Keratinocyte (primary cell): ENCODE results near the gene APBB2. TPM values are rescaled to one million over a fixed set of nuclear protein-coding genes. Genes with fewer than 3 reads are reported as not detected.
A peak's percentile ranks its signal among the peaks of the same experiment; 100 is the strongest.
"Not testable (repeated sequence)": the region's sequence is repeated elsewhere in the genome, so short reads cannot be mapped to it uniquely, and the experiment has no call there.

Experiments used
- DNase-seq: peaks from one replicate; pipeline ENCODE4 v3.0.0-alpha.2; 2011; ENCODE audit warnings: low read depth, missing footprints, low spot score
- FAIRE-seq: peaks from 2 replicates; lab custom pipeline; 2011; peaks lifted over from hg19 to GRCh38; lab: Jason Lieb, UNC
- H2AFZ ChIP-seq: 2 replicates; pipeline ENCODE4 v1.6.0; 2012; ENCODE audit warnings: low read length, control low read depth, inconsistent platforms; ENCODE audit not compliant: control insufficient read depth
- H3K27ac ChIP-seq: 2 replicates; pipeline ENCODE4 v1.5.1; 2011; ENCODE audit warnings: low read length; ENCODE audit not compliant: control insufficient read depth, insufficient read depth
- H3K27me3 ChIP-seq: 3 replicates; pipeline ENCODE4 v1.6.0; 2011; ENCODE audit warnings: low read length; ENCODE audit not compliant: control insufficient read depth, insufficient read depth; ENCODE audit errors: extremely low read depth
- H3K36me3 ChIP-seq, 2 experiments: 2 replicates in 1 of 2; 3 replicates in 1 of 2; pipeline ENCODE4 v1.5.1; 2011; ENCODE audit warnings: low read length in 2 of 2, mild to moderate bottlenecking in 1 of 2; ENCODE audit not compliant: control insufficient read depth in 2 of 2, insufficient read depth in 2 of 2; ENCODE audit errors: extremely low read depth in 1 of 2
- H3K4me1 ChIP-seq: 3 replicates; pipeline ENCODE4 v1.5.1; 2011; ENCODE audit warnings: low read length; ENCODE audit not compliant: control insufficient read depth, insufficient read depth; ENCODE audit errors: extremely low read depth
- H3K4me2 ChIP-seq: 3 replicates; pipeline ENCODE4 v1.6.0; 2011; ENCODE audit warnings: low read depth, low read length; ENCODE audit not compliant: control insufficient read depth, insufficient read depth; ENCODE audit errors: extremely low read depth
- H3K4me3 ChIP-seq, 3 experiments: fragments of 200-600 bp in 1 of 3; sonication (generic) in 1 of 3; 2 replicates in 2 of 3; 3 replicates in 1 of 3; pipeline ENCODE4 v1.5.1; 2011 to 2016; ENCODE audit warnings: low read length in 3 of 3, mild to moderate bottlenecking in 3 of 3, control low read depth in 2 of 3, inconsistent platforms in 1 of 3, low read depth in 1 of 3, mixed read lengths in 1 of 3, mixed run types in 1 of 3, moderate library complexity in 1 of 3; ENCODE audit not compliant: control insufficient read depth in 2 of 3, insufficient read depth in 2 of 3; ENCODE audit errors: extremely low read depth in 1 of 3
- H3K79me2 ChIP-seq: 2 replicates; pipeline ENCODE4 v1.6.0; 2012; ENCODE audit warnings: low read length; ENCODE audit not compliant: control insufficient read depth, insufficient read depth
- H3K9ac ChIP-seq: 3 replicates; pipeline ENCODE4 v1.6.0; 2011; ENCODE audit warnings: low read length; ENCODE audit not compliant: control insufficient read depth, insufficient read depth; ENCODE audit errors: extremely low read depth
- H3K9me1 ChIP-seq: 3 replicates; pipeline ENCODE4 v1.6.0; 2011; ENCODE audit warnings: low read length; ENCODE audit not compliant: control insufficient read depth, insufficient read depth; ENCODE audit errors: extremely low read depth
- H3K9me3 ChIP-seq: 2 replicates; pipeline ENCODE4 v1.5.1; 2012; ENCODE audit warnings: low read depth, low read length; ENCODE audit not compliant: control insufficient read depth
- H4K20me1 ChIP-seq: 3 replicates; pipeline ENCODE4 v1.6.0; 2011; ENCODE audit warnings: low read length; ENCODE audit not compliant: control insufficient read depth, insufficient read depth; ENCODE audit errors: extremely low read depth
- CTCF ChIP-seq, 3 experiments: IDR thresholded peaks in 1 of 3; conservative IDR thresholded peaks in 1 of 3; optimal IDR thresholded peaks in 1 of 3; 2 replicates in 2 of 3; 3 replicates in 1 of 3; pipeline versions ENCODE3 to v1.5.1; 2011; ENCODE audit warnings: low read length in 3 of 3, mild to moderate bottlenecking in 3 of 3, moderate library complexity in 2 of 3, control low read depth in 1 of 3, inconsistent platforms in 1 of 3; ENCODE audit not compliant: insufficient read depth in 2 of 3; ENCODE audit errors: extremely low read depth in 1 of 3
- EZH2 ChIP-seq: IDR thresholded peaks from one replicate; pipeline ENCODE4 v1.6.1; 2012; ENCODE audit warnings: inconsistent platforms, mild to moderate bottlenecking, low read length, moderate library complexity
- dilution Hi-C: fragments of 300-500 bp; cut with MboI; formaldehyde crosslinking; loops from one replicate; pipeline ENCODE4 v1.7.0; 2020; ENCODE audit warnings: low sequenced_read_pairs; ENCODE audit not compliant: extremely low pct_ligation_motif_present
- polyA plus RNA-seq, 5 experiments: library from polyadenylated mRNA; depleted of rRNA in 3 of 5; stranded (reverse) in 3 of 5; stranded (forward) in 1 of 5; unstranded in 1 of 5; fragments of >200 nt; gene quantifications; 1 replicate in 1 of 5; 2 replicates in 3 of 5; 3 replicates in 1 of 5; pipeline versions ENCODE4 v1.2.1 to v1.2.3, GENCODE V29; 2011 to 2012; ENCODE audit warnings: missing spikeins in 2 of 5, low read depth in 1 of 5, low replicate concordance in 1 of 5

Gene APBB2
- polyA plus RNA-seq, 1 donor (not counting 4 experiments of a cell fraction or from before 2014, with no cell fraction given) = 57.3 TPM

GRCh38 chr4:41148292-41148691 lies 66.0 kb downstream of the APBB2 start:
- peaks cover 0 to 3% of the 10 kb centered on the region in 2 experiments for H3K36me3 ChIP-seq
- no peak overlapping the region for H3K9ac ChIP-seq
- H3K27ac ChIP-seq = no peak overlapping the region
- DNase-seq (no peak), FAIRE-seq (no peak)
- no peak overlapping the region for H3K4me3 ChIP-seq
- no peak overlapping the region for H3K4me2 ChIP-seq
- H3K9me1 ChIP-seq = no peaks in the 10 kb centered on the region
- no peak overlapping the region for H2AFZ ChIP-seq
- dilution Hi-C loops = no loop called here
- peaks cover 46% of the 10 kb centered on the region for H3K4me1 ChIP-seq
- H4K20me1 ChIP-seq = no peaks in the 10 kb centered on the region
- H3K79me2 ChIP-seq = peaks cover 65% of the 10 kb centered on the region
- H3K27me3 ChIP-seq = no peaks in the 10 kb centered on the region
- no peaks in the 10 kb centered on the region for H3K9me3 ChIP-seq
- no peak for TF ChIP-seq CTCF (optimal IDR thresholded peaks at IDR 0.05 in 1 of 3, IDR thresholded peaks at IDR 0.05 in 1 of 3, conservative IDR thresholded peaks at IDR 0.05 in 1 of 3; ENCODE audit: extremely low read depth in 1 of 3, insufficient read depth in 2 of 3, low read length in 3 of 3)
- TF ChIP-seq EZH2 = no peak

- not testable (repeated sequence) for H3K4me2 ChIP-seq, DNase-seq
- peaks cover 64% of the 10 kb centered on the region for H3K79me2 ChIP-seq
Observed at GRCh38 chr4:41147570-41147969, 66.8 kb downstream of the APBB2 start.

More at GRCh38 chr4:41147570-41147969, 66.8 kb downstream of the APBB2 start:
- H4K20me1 ChIP-seq, dilution Hi-C loops, H3K9me3 ChIP-seq, H3K9ac ChIP-seq, H3K4me3 ChIP-seq, FAIRE-seq, H3K36me3 ChIP-seq, H2AFZ ChIP-seq, H3K27me3 ChIP-seq, H3K9me1 ChIP-seq: not testable (repeated sequence)
- Histone ChIP-seq H3K27ac (peak overlapping the region; percentile 4), H3K4me1 (peaks cover 54% of the 10 kb centered on the region)
